Tibial nerve (tissue), 4 donors: Measurements from ENCODE around the gene MEX3C. TPM values are rescaled to one million over a fixed set of nuclear protein-coding genes. Genes with fewer than 3 reads are reported as not detected.

Experiments
- DNase-seq, 2 donors: peaks; one replicate each; pipeline ENCODE4 v3.0.0-alpha.2; 2019; ENCODE audit warnings: low spot score in 2 of 2
- H3K27ac ChIP-seq, 4 donors: fragments of 200-600 bp; sonication (generic) in 3 of 4; one replicate each; pipeline ENCODE4 v1.5.1; 2017 to 2019; ENCODE audit warnings: mild to moderate bottlenecking in 1 of 4
- H3K27me3 ChIP-seq, 2 donors: fragments of 200-600 bp; sonication (generic) in 1 of 2; one replicate each; pipeline versions ENCODE4 v1.5.1 to v1.6.0; 2017 to 2019
- H3K36me3 ChIP-seq, 3 donors: fragments of 200-600 bp; sonication (generic); one replicate each; pipeline ENCODE4 v1.5.1; 2018 to 2019
- H3K4me1 ChIP-seq, 4 donors: fragments of 200-600 bp; sonication (generic) in 3 of 4; one replicate each; pipeline ENCODE4 v1.5.1; 2017 to 2019
- H3K4me3 ChIP-seq, 4 donors: fragments of 200-600 bp; sonication (generic) in 3 of 4; one replicate each; pipeline ENCODE4 v1.5.1; 2017 to 2019; ENCODE audit warnings: mild to moderate bottlenecking in 1 of 4, moderate library complexity in 1 of 4
- H3K9me3 ChIP-seq, 4 donors: fragments of 200-600 bp; sonication (generic) in 3 of 4; one replicate each; pipeline ENCODE4 v1.5.1; 2017 to 2019
- CTCF ChIP-seq, 5 experiments: fragments of 200-600 bp in 3 of 5; fragments of 450-650 bp in 2 of 5; sonication (generic) in 3 of 5; IDR thresholded peaks; one replicate each; pipeline ENCODE4 v1.5.1; 2016 to 2019; ENCODE audit warnings: antibody characterized with exemption in 5 of 5, mild to moderate bottlenecking in 3 of 5, moderate library complexity in 2 of 5
- EP300 ChIP-seq, 2 donors: sonication (generic); formaldehyde crosslinking; IDR thresholded peaks; one replicate each; pipeline ENCODE4 v1.6.1; 2017; ENCODE audit warnings: antibody characterized with exemption in 2 of 2, mild to moderate bottlenecking in 1 of 2
- POLR2A ChIP-seq, 2 donors: fragments of 450-650 bp; IDR thresholded peaks; one replicate each; pipeline ENCODE4 v1.6.1; 2017; ENCODE audit warnings: antibody characterized with exemption in 2 of 2, mild to moderate bottlenecking in 2 of 2, moderate library complexity in 2 of 2
- WGBS, 2 donors: methylation state at CpG; one replicate each; pipeline ENCODE4 v1.1.5; 2018; 5-methylcytosine and 5-hydroxymethylcytosine counted together
- total RNA-seq, 4 donors: library from RNA; depleted of rRNA; stranded (reverse); fragments of >200 nt; gene quantifications; one replicate each; pipeline ENCODE4 v1.1.0, GENCODE V29; 2016

MEX3C gene
- total RNA-seq, 4 donors from 2014 or later, result 24.0 to 32.8 (median 28.5) TPM

GRCh38 chr18:51192026-51192425 is 5.5 kb downstream of the MEX3C start:
- no peaks in the 10 kb centered on the region for H3K27me3 ChIP-seq
- H3K4me3 ChIP-seq, result no peak overlapping the region
- peaks cover 0 to 83% (median 42%) of the 10 kb centered on the region in 4 donors for H3K4me1 ChIP-seq
- H3K9me3 ChIP-seq, result no peaks in the 10 kb centered on the region
- WGBS, 2 donors, result 73 to 74% methylated on average over 2 of the region's 2 CpGs
- DNase-seq, result no peak
- no peak overlapping the region for H3K27ac ChIP-seq
- H3K36me3 ChIP-seq, result no peaks in the 10 kb centered on the region
- TF ChIP-seq CTCF (IDR thresholded peaks at IDR 0.05), result no peak
- TF ChIP-seq EP300 (IDR thresholded peaks at IDR 0.05), result no peak
- no peak for TF ChIP-seq POLR2A (IDR thresholded peaks at IDR 0.05)

GRCh38 chr18:51191128-51191717 is 6.3 kb downstream of the MEX3C start:
- no peak overlapping the region for H3K27ac ChIP-seq
- H3K27me3 ChIP-seq, result no peaks in the 10 kb centered on the region
- peaks cover 0 to 2% (median 0%) of the 10 kb centered on the region in 3 donors for H3K36me3 ChIP-seq
- no peak for TF ChIP-seq CTCF (IDR thresholded peaks at IDR 0.05)
- no peak for TF ChIP-seq EP300 (IDR thresholded peaks at IDR 0.05)
- no peak for TF ChIP-seq POLR2A (IDR thresholded peaks at IDR 0.05)
- no peaks in the 10 kb centered on the region for H3K9me3 ChIP-seq
- DNase-seq, result no peak
- H3K4me3 ChIP-seq, result no peak overlapping the region
- peaks cover 0 to 91% (median 43%) of the 10 kb centered on the region in 4 donors for H3K4me1 ChIP-seq
- 57 to 68% methylated on average over 4 of the region's 4 CpGs for WGBS, 2 donors

- Histone ChIP-seq H3K27ac (no peak overlapping the region), H3K4me1 (peaks cover 0 to 88% (median 41%) of the 10 kb centered on the region in 4 donors), H3K9me3 (no peaks in the 10 kb centered on the region), H3K36me3 (peaks cover 0 to 7% (median 0%) of the 10 kb centered on the region in 3 donors), H3K27me3 (no peaks in the 10 kb centered on the region), H3K4me3 (no peak overlapping the region)
- DNase-seq, result no peak
- TF ChIP-seq EP300 (IDR thresholded peaks at IDR 0.05), result no peak
- no peak for TF ChIP-seq CTCF (IDR thresholded peaks at IDR 0.05)
- TF ChIP-seq POLR2A (IDR thresholded peaks at IDR 0.05), result no peak
Observed at GRCh38 chr18:51190000-51190399, 7.5 kb downstream of the MEX3C start.

- 84 to 89% methylated on average over 6 of the region's 6 CpGs for WGBS, 2 donors
- DNase-seq, result no peak
- Histone ChIP-seq H3K4me3 (no peak overlapping the region), H3K27me3 (no peaks in the 10 kb centered on the region), H3K9me3 (no peaks in the 10 kb centered on the region), H3K4me1 (peaks cover 0 to 74% (median 27%) of the 10 kb centered on the region in 4 donors), H3K36me3 (peaks cover 0 to 19% (median 0%) of the 10 kb centered on the region in 3 donors), H3K27ac (no peak overlapping the region)
- no peak for TF ChIP-seq EP300 (IDR thresholded peaks at IDR 0.05)
- no peak for TF ChIP-seq CTCF (IDR thresholded peaks at IDR 0.05)
- TF ChIP-seq POLR2A (IDR thresholded peaks at IDR 0.05), result no peak
Observed at GRCh38 chr18:51188024-51188701, 9.3 kb downstream of the MEX3C start.

- Histone ChIP-seq H3K27me3 (no peaks in the 10 kb centered on the region), H3K4me3 (no peak overlapping the region), H3K27ac (no peak overlapping the region), H3K4me1 (peaks cover 0 to 47% (median 11%) of the 10 kb centered on the region in 4 donors), H3K36me3 (peaks cover 0 to 19% (median 0%) of the 10 kb centered on the region in 3 donors), H3K9me3 (no peaks in the 10 kb centered on the region)
- TF ChIP-seq EP300 (IDR thresholded peaks at IDR 0.05) (no peak), POLR2A (IDR thresholded peaks at IDR 0.05) (no peak), CTCF (IDR thresholded peaks at IDR 0.05) (no peak)
- WGBS, 2 donors, result 92 to 94% methylated on average over 1 of the region's 1 CpG
- no peak for DNase-seq
Observed at GRCh38 chr18:51185075-51185474, 12.4 kb downstream of the MEX3C start.
